ENCODE measurements around the gene ZNF543. TPM values are rescaled to one million over a fixed set of nuclear protein-coding genes. Genes with fewer than 3 reads are reported as not detected.

ZNF543 gene
- total and polyA plus RNA-seq, 2 of the 13 experiments (the other 11 are each of a cell fraction or from before 2014, with no cell fraction given) = 2.1 to 8.9 TPM

- TF ChIP-seq, protein P1, sequence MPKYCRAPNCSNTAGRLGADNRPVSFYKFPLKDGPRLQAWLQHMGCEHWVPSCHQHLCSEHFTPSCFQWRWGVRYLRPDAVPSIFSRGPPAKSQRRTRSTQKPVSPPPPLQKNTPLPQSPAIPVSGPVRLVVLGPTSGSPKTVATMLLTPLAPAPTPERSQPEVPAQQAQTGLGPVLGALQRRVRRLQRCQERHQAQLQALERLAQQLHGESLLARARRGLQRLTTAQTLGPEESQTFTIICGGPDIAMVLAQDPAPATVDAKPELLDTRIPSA (CRISPR knock-in tag; IDR thresholded peaks at IDR 0.05; ENCODE audit: borderline replicate concordance) = no peak
- TF ChIP-seq ZBTB1 (CRISPR knock-in tag; IDR thresholded peaks at IDR 0.05; ENCODE audit: borderline replicate concordance) (no peak), ELF4 (CRISPR knock-in tag; IDR thresholded peaks at IDR 0.05; ENCODE audit: borderline replicate concordance) (peak; percentile 83; the same call in 1 of the 2 replicates), ZNF670 (CRISPR knock-in tag; IDR thresholded peaks at IDR 0.05; ENCODE audit: borderline replicate concordance) (no peak), ZNF574 (CRISPR knock-in tag; IDR thresholded peaks at IDR 0.05) (peak; percentile 96), HOXA9 (CRISPR knock-in tag; IDR thresholded peaks at IDR 0.05; ENCODE audit: borderline replicate concordance) (no peak), ZUFSP (CRISPR knock-in tag; IDR thresholded peaks at IDR 0.05; ENCODE audit: borderline replicate concordance) (no peak), ZEB1 (IDR thresholded peaks at IDR 0.05; ENCODE audit: insufficient replicate concordance, low read depth) (no peak), TOE1 (CRISPR knock-in tag; IDR thresholded peaks at IDR 0.05) (no peak), RXRB (CRISPR knock-in tag; IDR thresholded peaks at IDR 0.05; ENCODE audit: borderline replicate concordance) (peak; percentile 40)
- TF ChIP-seq, protein P2, sequence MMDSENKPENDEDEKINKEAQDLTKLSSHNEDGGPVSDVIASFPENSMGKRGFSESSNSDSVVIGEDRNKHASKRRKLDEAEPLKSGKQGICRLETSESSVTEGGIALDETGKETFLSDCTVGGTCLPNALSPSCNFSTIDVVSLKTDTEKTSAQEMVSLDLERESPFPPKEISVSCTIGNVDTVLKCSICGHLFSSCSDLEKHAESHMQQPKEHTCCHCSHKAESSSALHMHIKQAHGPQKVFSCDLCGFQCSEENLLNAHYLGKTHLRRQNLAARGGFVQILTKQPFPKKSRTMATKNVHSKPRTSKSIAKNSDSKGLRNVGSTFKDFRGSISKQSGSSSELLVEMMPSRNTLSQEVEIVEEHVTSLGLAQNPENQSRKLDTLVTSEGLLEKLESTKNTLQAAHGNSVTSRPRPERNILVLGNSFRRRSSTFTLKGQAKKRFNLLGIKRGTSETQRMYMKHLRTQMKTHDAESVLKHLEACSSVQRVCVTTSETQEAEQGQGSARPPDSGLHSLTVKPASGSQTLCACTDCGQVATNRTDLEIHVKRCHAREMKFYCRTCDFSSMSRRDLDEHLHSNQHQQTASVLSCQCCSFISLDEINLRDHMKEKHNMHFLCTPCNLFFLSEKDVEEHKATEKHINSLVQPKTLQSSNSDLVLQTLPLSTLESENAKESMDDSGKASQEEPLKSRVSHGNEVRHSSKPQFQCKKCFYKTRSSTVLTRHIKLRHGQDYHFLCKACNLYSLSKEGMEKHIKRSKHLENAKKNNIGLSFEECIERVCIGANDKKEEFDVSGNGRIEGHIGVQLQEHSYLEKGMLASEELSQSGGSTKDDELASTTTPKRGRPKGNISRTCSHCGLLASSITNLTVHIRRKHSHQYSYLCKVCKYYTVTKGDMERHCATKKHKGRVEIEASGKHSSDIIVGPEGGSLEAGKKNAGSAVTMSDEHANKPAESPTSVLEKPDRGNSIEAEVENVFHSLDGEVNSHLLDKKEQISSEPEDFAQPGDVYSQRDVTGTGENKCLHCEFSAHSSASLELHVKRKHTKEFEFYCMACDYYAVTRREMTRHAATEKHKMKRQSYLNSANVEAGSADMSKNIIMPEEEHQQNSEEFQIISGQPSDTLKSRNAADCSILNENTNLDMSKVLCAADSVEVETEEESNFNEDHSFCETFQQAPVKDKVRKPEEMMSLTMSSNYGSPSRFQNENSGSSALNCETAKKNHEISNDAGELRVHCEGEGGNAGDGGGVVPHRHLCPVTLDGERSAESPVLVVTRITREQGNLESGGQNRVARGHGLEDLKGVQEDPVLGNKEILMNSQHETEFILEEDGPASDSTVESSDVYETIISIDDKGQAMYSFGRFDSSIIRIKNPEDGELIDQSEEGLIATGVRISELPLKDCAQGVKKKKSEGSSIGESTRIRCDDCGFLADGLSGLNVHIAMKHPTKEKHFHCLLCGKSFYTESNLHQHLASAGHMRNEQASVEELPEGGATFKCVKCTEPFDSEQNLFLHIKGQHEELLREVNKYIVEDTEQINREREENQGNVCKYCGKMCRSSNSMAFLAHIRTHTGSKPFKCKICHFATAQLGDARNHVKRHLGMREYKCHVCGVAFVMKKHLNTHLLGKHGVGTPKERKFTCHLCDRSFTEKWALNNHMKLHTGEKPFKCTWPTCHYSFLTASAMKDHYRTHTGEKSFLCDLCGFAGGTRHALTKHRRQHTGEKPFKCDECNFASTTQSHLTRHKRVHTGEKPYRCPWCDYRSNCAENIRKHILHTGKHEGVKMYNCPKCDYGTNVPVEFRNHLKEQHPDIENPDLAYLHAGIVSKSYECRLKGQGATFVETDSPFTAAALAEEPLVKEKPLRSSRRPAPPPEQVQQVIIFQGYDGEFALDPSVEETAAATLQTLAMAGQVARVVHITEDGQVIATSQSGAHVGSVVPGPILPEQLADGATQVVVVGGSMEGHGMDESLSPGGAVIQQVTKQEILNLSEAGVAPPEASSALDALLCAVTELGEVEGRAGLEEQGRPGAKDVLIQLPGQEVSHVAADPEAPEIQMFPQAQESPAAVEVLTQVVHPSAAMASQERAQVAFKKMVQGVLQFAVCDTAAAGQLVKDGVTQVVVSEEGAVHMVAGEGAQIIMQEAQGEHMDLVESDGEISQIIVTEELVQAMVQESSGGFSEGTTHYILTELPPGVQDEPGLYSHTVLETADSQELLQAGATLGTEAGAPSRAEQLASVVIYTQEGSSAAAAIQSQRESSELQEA (CRISPR knock-in tag; IDR thresholded peaks at IDR 0.05; ENCODE audit: not compliant biosample characterization) = peak; percentile 36
- TF ChIP-seq, protein P3, sequence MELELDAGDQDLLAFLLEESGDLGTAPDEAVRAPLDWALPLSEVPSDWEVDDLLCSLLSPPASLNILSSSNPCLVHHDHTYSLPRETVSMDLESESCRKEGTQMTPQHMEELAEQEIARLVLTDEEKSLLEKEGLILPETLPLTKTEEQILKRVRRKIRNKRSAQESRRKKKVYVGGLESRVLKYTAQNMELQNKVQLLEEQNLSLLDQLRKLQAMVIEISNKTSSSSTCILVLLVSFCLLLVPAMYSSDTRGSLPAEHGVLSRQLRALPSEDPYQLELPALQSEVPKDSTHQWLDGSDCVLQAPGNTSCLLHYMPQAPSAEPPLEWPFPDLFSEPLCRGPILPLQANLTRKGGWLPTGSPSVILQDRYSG (CRISPR knock-in tag; IDR thresholded peaks at IDR 0.05) = no peak
Measured at GRCh38 chr19:57280165-57280961, 39.9 kb upstream of the ZNF543 start, which contains the start of gene ZNF460 (continued).
